ENCODE measurements around the gene GPR78. TPM values are rescaled to one million over a fixed set of nuclear protein-coding genes. Genes with fewer than 3 reads are reported as not detected.

Gene GPR78
- total RNA-seq, 1 donor from 2014 or later, result 0.97 TPM

DNA sequence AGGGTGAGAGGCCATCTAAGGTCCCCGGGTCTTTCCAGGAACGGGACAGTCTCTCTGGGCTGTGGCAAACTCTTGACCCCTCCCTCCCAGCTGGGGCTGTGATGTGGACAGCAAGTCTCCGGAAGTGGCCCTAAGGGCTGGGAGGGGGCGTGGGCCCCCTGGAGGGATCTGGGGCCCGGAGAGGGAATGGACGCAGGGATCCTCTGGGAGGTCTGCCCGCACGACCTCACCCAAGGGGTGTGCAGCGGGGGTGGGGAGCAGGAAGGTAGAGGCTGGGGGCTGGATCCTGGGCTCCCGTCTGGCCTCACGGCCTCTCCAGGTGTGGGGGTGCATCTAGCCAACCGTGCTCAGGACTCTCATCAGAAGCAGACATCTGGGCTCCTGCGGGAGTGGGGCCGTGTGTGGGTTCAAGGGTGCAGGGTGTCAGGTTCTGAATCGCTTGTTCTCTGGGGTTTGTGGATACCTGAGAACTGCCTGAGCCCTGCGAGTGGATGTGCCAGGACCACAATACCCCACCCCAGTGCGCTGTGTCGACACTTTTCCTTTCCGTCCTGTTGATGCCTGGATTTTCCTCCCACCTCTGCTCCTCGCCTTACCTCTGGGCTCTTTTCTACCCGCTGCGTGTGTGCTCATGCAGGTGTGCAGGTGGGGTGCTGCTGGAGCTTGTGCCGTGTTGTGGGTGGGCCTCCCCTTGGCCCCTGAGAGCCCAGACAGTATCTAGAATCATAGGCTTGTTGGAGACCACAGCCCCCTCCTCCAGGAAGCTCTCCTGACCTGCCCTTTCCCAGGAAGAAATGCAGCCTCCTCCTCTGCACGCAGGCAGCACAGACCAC is 13.3 kb downstream of the GPR78 start:
- peak overlapping the region; percentile 85 for H3K4me3 Mint-ChIP-seq
- DNase-seq (ENCODE audit: extremely low spot score, unreplicated experiment), result no peak
- peaks cover 33% of the 10 kb centered on the region for H3K27me3 Mint-ChIP-seq
- no peaks in the 10 kb centered on the region for H3K9me3 Mint-ChIP-seq
- no peak overlapping the region for H3K27ac Mint-ChIP-seq
- TF ChIP-seq, protein P1, sequence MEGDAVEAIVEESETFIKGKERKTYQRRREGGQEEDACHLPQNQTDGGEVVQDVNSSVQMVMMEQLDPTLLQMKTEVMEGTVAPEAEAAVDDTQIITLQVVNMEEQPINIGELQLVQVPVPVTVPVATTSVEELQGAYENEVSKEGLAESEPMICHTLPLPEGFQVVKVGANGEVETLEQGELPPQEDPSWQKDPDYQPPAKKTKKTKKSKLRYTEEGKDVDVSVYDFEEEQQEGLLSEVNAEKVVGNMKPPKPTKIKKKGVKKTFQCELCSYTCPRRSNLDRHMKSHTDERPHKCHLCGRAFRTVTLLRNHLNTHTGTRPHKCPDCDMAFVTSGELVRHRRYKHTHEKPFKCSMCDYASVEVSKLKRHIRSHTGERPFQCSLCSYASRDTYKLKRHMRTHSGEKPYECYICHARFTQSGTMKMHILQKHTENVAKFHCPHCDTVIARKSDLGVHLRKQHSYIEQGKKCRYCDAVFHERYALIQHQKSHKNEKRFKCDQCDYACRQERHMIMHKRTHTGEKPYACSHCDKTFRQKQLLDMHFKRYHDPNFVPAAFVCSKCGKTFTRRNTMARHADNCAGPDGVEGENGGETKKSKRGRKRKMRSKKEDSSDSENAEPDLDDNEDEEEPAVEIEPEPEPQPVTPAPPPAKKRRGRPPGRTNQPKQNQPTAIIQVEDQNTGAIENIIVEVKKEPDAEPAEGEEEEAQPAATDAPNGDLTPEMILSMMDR (conservative IDR thresholded peaks at IDR 0.05), result no peak
- H3K36me3 Mint-ChIP-seq, result no peaks in the 10 kb centered on the region
- H3K4me1 Mint-ChIP-seq (ENCODE audit: unreplicated experiment), result peaks cover 25% of the 10 kb centered on the region

GRCh38 chr4:8594097-8595038 is 14.2 kb downstream of the GPR78 start:
- Mint-ChIP-seq H3K4me1 (ENCODE audit: unreplicated experiment) (peaks cover 25% of the 10 kb centered on the region), H3K27me3 (peaks cover 33% of the 10 kb centered on the region), H3K4me3 (peak overlapping the region; percentile 85), H3K36me3 (no peaks in the 10 kb centered on the region), H3K27ac (no peak overlapping the region), H3K9me3 (no peaks in the 10 kb centered on the region)
- no peak for DNase-seq (ENCODE audit: extremely low spot score, unreplicated experiment)
- TF ChIP-seq, protein P1 (conservative IDR thresholded peaks at IDR 0.05), result peak; percentile 84

DNA sequence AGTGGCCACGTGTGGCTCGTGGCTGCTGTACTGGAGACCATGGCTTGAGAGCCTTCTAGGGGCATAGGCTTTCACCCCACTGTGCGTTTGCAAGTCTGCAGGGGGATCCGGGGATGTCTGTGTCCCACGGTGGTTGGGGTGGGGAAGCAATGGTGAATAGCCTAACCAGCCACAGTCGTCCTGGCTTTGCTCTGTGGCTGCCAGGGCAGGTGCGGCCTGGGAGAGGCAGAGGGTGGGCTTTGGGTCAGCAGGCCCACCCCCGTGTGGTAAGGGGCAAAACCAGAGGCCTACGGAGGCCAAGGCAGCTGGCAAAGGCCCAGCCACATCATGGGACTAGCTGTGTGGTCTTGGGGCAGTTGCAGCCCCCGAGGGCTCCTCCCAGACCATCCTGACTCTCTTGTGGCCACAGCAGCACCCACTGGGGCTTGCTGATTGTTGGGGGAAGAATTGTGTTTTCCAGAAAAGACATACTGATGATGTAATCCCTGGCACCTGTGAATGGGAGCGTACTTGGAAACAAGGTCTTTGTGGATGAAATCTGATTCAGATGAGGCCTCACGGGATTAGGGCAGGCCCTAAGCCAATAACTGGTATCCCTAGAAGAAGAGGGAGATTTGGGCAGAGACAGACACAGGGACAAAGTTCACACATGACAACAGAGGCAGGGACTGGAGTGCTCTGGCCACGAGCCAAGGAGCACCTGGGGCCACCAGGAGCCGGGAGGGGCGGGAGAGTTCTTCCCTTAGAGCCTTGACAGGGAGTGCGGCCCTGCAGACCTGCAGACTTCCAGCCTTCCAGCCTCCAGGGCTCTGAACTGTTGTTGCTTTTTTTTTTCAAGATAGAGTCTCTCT is 15.3 kb downstream of the GPR78 start:
- no peak for DNase-seq (ENCODE audit: extremely low spot score, unreplicated experiment)
- Mint-ChIP-seq H3K36me3 (no peaks in the 10 kb centered on the region), H3K4me3 (no peak overlapping the region), H3K4me1 (ENCODE audit: unreplicated experiment) (peaks cover 16% of the 10 kb centered on the region), H3K27ac (no peak overlapping the region), H3K9me3 (no peaks in the 10 kb centered on the region), H3K27me3 (peaks cover 27% of the 10 kb centered on the region)
- TF ChIP-seq, protein P1 (conservative IDR thresholded peaks at IDR 0.05), result no peak

DNA sequence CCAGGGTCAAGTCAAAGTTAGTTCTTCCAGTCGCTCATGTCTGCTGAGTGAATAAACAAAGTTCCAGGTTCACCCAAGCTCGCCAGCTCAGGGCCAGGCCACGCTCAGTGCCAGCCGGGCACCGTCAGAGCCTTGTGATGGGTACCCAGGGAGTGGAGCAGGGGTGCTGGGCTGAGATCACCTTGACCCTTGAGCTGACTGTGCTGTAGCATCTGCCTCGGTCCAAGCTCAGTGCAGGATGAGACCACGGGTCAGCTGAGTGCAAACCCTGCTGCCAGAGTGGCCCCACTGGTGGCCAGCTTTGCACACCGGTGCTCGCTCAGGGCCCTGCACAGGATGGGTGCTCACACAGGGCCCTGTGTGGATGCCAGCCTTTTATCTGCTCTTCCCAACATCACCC is 16.7 kb downstream of the GPR78 start:
- H3K27me3 Mint-ChIP-seq, result peaks cover 15% of the 10 kb centered on the region
- no peak for DNase-seq (ENCODE audit: extremely low spot score, unreplicated experiment)
- H3K4me1 Mint-ChIP-seq (ENCODE audit: unreplicated experiment), result peaks cover 9% of the 10 kb centered on the region
- H3K36me3 Mint-ChIP-seq, result no peaks in the 10 kb centered on the region
- no peak overlapping the region for H3K4me3 Mint-ChIP-seq
- H3K27ac Mint-ChIP-seq, result no peak overlapping the region
- no peaks in the 10 kb centered on the region for H3K9me3 Mint-ChIP-seq
- TF ChIP-seq, protein P1 (conservative IDR thresholded peaks at IDR 0.05), result no peak

DNA sequence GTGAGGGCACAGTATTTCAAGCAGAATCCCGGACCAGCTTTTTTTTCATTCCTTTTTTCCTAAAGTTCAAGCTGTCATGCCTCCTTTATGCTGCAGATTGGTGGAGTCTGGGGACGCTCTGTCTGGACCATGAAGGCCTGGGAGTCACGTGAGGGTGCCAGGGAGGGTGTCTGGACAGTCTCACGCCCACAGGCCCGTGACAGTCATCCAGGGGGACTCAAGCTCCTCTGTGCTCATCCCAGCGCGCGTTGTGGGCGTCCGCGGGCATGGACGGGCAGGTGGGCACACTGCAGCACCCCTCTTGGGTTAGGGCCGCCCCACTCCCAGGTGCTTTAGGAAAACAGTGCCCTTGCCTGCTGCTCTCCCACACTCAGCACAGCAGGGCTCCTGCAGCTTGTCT is 17.1 kb downstream of the GPR78 start:
- Mint-ChIP-seq H3K4me3 (no peak overlapping the region), H3K4me1 (ENCODE audit: unreplicated experiment) (peaks cover 9% of the 10 kb centered on the region)

More for the DNA sequence above, 17.1 kb downstream of the GPR78 start:
- no peak for DNase-seq (ENCODE audit: extremely low spot score, unreplicated experiment)
- Mint-ChIP-seq H3K27ac (no peak overlapping the region), H3K36me3 (no peaks in the 10 kb centered on the region), H3K9me3 (no peaks in the 10 kb centered on the region), H3K27me3 (peaks cover 14% of the 10 kb centered on the region)
- TF ChIP-seq, protein P1 (conservative IDR thresholded peaks at IDR 0.05), result no peak
